Upper lobe of left lung (tissue), 4 donors: ENCODE data around the gene APOA1.

Experiments
- EP300 ChIP-seq, 4 donors: sonication (generic); formaldehyde crosslinking; IDR thresholded peaks; one replicate each; pipeline ENCODE4 v1.5.1; 2017; ENCODE audit warnings: antibody characterized with exemption in 4 of 4, control low read depth in 2 of 4
- POLR2A ChIP-seq, 4 donors: fragments of 450-650 bp; IDR thresholded peaks; one replicate each; pipeline ENCODE4 v1.5.1; 2016 to 2017; ENCODE audit warnings: antibody characterized with exemption in 4 of 4, mild to moderate bottlenecking in 2 of 4
- TF ChIP-seq, protein P1 (sequence below), 6 experiments: fragments of 450-650 bp in 4 of 6; fragments of 200-600 bp in 2 of 6; sonication (generic) in 2 of 6; IDR thresholded peaks; one replicate each; pipeline ENCODE4 v1.5.1; 2016 to 2019; ENCODE audit warnings: antibody characterized with exemption in 6 of 6

GRCh38 chr11:116796548-116796947, 40.9 kb downstream of the APOA1 start:
- TF ChIP-seq, protein P1, sequence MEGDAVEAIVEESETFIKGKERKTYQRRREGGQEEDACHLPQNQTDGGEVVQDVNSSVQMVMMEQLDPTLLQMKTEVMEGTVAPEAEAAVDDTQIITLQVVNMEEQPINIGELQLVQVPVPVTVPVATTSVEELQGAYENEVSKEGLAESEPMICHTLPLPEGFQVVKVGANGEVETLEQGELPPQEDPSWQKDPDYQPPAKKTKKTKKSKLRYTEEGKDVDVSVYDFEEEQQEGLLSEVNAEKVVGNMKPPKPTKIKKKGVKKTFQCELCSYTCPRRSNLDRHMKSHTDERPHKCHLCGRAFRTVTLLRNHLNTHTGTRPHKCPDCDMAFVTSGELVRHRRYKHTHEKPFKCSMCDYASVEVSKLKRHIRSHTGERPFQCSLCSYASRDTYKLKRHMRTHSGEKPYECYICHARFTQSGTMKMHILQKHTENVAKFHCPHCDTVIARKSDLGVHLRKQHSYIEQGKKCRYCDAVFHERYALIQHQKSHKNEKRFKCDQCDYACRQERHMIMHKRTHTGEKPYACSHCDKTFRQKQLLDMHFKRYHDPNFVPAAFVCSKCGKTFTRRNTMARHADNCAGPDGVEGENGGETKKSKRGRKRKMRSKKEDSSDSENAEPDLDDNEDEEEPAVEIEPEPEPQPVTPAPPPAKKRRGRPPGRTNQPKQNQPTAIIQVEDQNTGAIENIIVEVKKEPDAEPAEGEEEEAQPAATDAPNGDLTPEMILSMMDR (IDR thresholded peaks at IDR 0.05): no peak
- TF ChIP-seq EP300 (IDR thresholded peaks at IDR 0.05) (no peak), POLR2A (IDR thresholded peaks at IDR 0.05) (no peak)
